Measurements from ENCODE around the gene CRISPLD2.
A peak's percentile ranks its signal among the peaks of the same experiment; 100 is the strongest.
"Not testable (repeated sequence)": the region's sequence is repeated elsewhere in the genome, so short reads cannot be mapped to it uniquely, and the experiment has no call there.

Gene CRISPLD2

GRCh38 chr16:84842516-84843148 lies 22.8 kb downstream of the CRISPLD2 start:
- no peak for DNase-seq

GRCh38 chr16:84843149-84844048 lies 23.6 kb downstream of the CRISPLD2 start:
- no peak for DNase-seq

- peak in 2 of 4 experiments; percentile 46 to 49 for DNase-seq
These were observed 24.2 kb downstream of the CRISPLD2 start for GRCh38 chr16:84844049-84844350.

GRCh38 chr16:84844559-84845495 lies 25.0 kb downstream of the CRISPLD2 start:
- DNase-seq: no peak

- no peak for DNase-seq
These were observed 25.8 kb downstream of the CRISPLD2 start for GRCh38 chr16:84845496-84846002.

- DNase-seq: no peak
These were observed 28.0 kb downstream of the CRISPLD2 start for GRCh38 chr16:84847564-84848355.

GRCh38 chr16:84848986-84849634 lies 29.3 kb downstream of the CRISPLD2 start:
- no peak for DNase-seq

- DNase-seq: no peak
These were observed 30.0 kb downstream of the CRISPLD2 start for GRCh38 chr16:84849751-84850150.

GRCh38 chr16:84850714-84851113 lies 30.9 kb downstream of the CRISPLD2 start:
- no peak for DNase-seq

GRCh38 chr16:84851192-84852127 lies 31.7 kb downstream of the CRISPLD2 start:
- DNase-seq: no peak

GRCh38 chr16:84853534-84853933 lies 33.7 kb downstream of the CRISPLD2 start:
- DNase-seq: no peak

GRCh38 chr16:84854759-84855158 lies 35.0 kb downstream of the CRISPLD2 start:
- peak in 1 of 4 experiments; percentile 26 for DNase-seq

GRCh38 chr16:84855435-84856202 lies 35.8 kb downstream of the CRISPLD2 start:
- not testable (repeated sequence) for DNase-seq

GRCh38 chr16:84856203-84856581 lies 36.4 kb downstream of the CRISPLD2 start:
- DNase-seq: not testable (repeated sequence)

- DNase-seq: not testable (repeated sequence)
These were observed 37.0 kb downstream of the CRISPLD2 start for GRCh38 chr16:84856811-84857210.

- no peak for DNase-seq
These were observed 39.9 kb downstream of the CRISPLD2 start for GRCh38 chr16:84859681-84860080.

GRCh38 chr16:84860383-84860782 lies 40.6 kb downstream of the CRISPLD2 start:
- no peak for DNase-seq

GRCh38 chr16:84861671-84862070 lies 41.9 kb downstream of the CRISPLD2 start:
- DNase-seq: no peak

GRCh38 chr16:84862804-84863480 lies 43.2 kb downstream of the CRISPLD2 start:
- no peak for DNase-seq

Data from suppressor macrophage (primary cell).